MM.1S (cell line): ENCODE measurements around the gene RPS6KA2.

Experiments used
- CTCF ChIP-seq: fragments of 300-600 bp; sonication (generic); IDR thresholded peaks from 2 replicates; pipeline ENCODE4 v1.5.1; 2016; ENCODE audit warnings: antibody characterized with exemption, low read length, mixed read lengths
- EZH2 ChIP-seq: fragments of 300-600 bp; sonication (generic); optimal IDR thresholded peaks from 2 replicates; pipeline ENCODE3; 2017; ENCODE audit warnings: low read depth, mild to moderate bottlenecking, antibody characterized with exemption, low read length, mixed read lengths

- TF ChIP-seq CTCF (no peak), EZH2 (no peak)
Measured at GRCh38 chr6:166616261-166617238, 10.5 kb downstream of the RPS6KA2 start.
